ENCODE data around the gene HJV.
"Not testable (repeated sequence)": the region's sequence is repeated elsewhere in the genome, so short reads cannot be mapped to it uniquely, and the experiment has no call there.

HJV gene

DNA sequence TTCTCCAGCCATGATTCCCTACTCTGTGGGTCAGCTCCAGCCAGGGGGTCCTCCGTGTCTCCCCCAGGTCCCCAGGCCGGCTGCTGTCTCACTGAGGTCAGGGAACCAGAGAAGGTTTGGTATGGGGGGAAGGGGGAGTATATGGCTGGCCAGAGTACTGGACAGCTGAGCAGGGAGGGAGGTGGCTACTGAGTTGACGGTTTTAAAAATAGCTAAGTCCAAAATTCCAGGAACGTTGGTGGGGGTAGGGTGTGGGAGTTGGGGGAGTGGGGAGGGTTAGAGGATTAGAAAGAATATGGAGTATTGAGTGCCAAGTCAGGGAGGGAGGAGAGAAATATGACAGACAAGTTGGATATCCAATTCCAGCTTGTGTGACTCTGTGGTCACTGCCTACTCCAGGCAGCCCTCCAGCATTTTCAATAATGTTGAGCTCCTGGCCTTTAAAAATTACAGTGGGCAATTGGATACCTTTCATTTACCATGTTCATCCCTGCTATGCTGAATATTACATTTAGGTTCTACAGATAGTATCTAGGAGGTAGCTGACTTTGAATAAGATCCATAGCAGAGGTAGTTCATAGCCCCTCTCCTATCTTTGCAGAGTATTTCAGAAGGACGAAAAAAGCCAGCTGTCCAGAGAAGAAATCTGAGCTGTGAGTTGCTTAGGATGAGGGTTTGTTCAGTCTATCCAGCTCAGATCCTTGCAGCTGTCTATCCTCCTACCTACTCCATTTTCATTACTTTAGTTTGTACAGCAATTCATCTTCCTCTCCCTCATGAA is at the start of gene HJV:
TSS of gene HJV (minus strand) at position 114 of the 781 bp plus-strand sequence. CDS start 1,504 bp downstream, outside the sequence.
- DNase-seq (ENCODE audit: low spot score) = no peak
- in situ Hi-C loops (cut with MboI; ENCODE audit: low pct_unique_long_range_greater_than_20kb, low sequenced_read_pairs, unreplicated experiment) = loop anchor here (25.0 kb wide), 1 partner anchor 135 kb away; the partner anchor contains the start of gene ANKRD35
- TF ChIP-seq, protein P1, sequence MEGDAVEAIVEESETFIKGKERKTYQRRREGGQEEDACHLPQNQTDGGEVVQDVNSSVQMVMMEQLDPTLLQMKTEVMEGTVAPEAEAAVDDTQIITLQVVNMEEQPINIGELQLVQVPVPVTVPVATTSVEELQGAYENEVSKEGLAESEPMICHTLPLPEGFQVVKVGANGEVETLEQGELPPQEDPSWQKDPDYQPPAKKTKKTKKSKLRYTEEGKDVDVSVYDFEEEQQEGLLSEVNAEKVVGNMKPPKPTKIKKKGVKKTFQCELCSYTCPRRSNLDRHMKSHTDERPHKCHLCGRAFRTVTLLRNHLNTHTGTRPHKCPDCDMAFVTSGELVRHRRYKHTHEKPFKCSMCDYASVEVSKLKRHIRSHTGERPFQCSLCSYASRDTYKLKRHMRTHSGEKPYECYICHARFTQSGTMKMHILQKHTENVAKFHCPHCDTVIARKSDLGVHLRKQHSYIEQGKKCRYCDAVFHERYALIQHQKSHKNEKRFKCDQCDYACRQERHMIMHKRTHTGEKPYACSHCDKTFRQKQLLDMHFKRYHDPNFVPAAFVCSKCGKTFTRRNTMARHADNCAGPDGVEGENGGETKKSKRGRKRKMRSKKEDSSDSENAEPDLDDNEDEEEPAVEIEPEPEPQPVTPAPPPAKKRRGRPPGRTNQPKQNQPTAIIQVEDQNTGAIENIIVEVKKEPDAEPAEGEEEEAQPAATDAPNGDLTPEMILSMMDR (IDR thresholded peaks at IDR 0.05; ENCODE audit: extremely low read depth, insufficient read depth, missing control alignments) = no peak

GRCh38 chr1:146059148-146059547 is 37.6 kb upstream of the HJV start:
- in situ Hi-C loops (cut with MboI; ENCODE audit: low pct_unique_long_range_greater_than_20kb, low sequenced_read_pairs, unreplicated experiment); DNase-seq (ENCODE audit: low spot score): not testable (repeated sequence)

- in situ Hi-C loops (cut with MboI; ENCODE audit: low pct_unique_long_range_greater_than_20kb, low sequenced_read_pairs, unreplicated experiment) = not testable (repeated sequence)
- peak; percentile 74 for DNase-seq (ENCODE audit: low spot score)
Observed at GRCh38 chr1:146051852-146052676, 30.5 kb upstream of the HJV start.

DNA sequence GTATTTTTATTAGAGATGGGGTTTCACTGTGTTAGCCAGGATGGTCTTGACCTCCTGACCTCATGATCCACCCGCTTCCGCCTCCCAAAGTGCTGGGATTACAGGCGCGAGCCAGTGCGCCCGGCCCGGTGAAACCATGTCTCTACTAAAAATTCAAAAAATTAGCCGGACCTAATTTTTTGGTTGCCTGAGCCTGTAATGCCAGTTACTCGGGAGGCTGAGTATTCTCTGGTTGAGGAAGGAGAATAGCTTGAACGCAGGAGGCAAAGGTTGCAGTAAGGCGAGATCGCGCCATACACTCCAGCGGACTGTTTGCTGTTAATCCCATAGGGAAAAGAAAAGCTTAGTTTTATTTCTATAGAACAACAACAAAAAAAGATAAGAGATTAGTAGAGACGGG is 29.9 kb upstream of the HJV start:
- in situ Hi-C loops (cut with MboI; ENCODE audit: low pct_unique_long_range_greater_than_20kb, low sequenced_read_pairs, unreplicated experiment) = no loop called here
- TF ChIP-seq, protein P1 (IDR thresholded peaks at IDR 0.05; ENCODE audit: extremely low read depth, insufficient read depth, missing control alignments) = no peak
- DNase-seq (ENCODE audit: low spot score) = no peak

- in situ Hi-C loops (cut with MboI; ENCODE audit: low pct_unique_long_range_greater_than_20kb, low sequenced_read_pairs, unreplicated experiment); DNase-seq (ENCODE audit: low spot score): not testable (repeated sequence)
Observed at GRCh38 chr1:146050652-146050963, 29.1 kb upstream of the HJV start.

DNA sequence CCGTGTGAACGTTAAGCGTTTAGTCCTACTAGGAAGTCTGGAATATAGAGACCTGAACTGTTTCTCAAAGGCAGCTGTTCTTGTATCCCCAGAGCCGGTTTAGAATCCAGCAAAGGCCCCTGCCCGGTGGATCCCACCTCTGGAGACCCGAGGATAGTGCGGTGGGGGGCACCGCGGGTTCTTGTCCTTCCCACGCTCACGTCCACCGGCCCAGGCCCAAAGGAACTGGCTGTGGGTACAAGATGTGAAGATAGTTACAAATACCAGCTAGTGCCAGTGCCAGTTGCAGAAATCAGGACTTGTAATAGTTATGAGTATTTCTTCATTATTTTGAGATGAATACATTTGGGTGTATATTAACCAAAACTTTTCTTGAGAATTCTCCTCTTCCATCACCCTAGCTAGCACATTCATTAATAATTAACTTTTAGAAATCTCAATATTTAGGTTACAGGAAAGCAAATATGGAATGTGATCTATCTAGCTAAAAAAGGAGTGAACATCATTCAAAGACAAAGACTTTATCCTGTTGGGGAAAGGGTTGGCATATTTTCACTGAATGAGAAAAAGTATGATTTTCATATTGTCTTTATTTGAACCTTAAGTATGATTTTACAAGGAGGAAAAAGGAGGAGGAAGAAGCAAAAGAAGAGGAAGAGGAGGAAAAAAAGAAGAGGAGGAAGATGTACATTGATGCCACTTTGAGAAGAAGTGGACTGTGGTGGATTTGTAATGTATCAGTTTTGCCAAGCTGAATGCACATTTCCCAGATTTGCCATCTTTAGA is 28.5 kb upstream of the HJV start:
- DNase-seq (ENCODE audit: low spot score); in situ Hi-C loops (cut with MboI; ENCODE audit: low pct_unique_long_range_greater_than_20kb, low sequenced_read_pairs, unreplicated experiment): not testable (repeated sequence)

GRCh38 chr1:146049436-146049835 is 27.9 kb upstream of the HJV start:
- DNase-seq (ENCODE audit: low spot score) = no peak
- TF ChIP-seq, protein P1 (IDR thresholded peaks at IDR 0.05; ENCODE audit: extremely low read depth, insufficient read depth, missing control alignments) = no peak
- in situ Hi-C loops (cut with MboI; ENCODE audit: low pct_unique_long_range_greater_than_20kb, low sequenced_read_pairs, unreplicated experiment) = no loop called here

DNA sequence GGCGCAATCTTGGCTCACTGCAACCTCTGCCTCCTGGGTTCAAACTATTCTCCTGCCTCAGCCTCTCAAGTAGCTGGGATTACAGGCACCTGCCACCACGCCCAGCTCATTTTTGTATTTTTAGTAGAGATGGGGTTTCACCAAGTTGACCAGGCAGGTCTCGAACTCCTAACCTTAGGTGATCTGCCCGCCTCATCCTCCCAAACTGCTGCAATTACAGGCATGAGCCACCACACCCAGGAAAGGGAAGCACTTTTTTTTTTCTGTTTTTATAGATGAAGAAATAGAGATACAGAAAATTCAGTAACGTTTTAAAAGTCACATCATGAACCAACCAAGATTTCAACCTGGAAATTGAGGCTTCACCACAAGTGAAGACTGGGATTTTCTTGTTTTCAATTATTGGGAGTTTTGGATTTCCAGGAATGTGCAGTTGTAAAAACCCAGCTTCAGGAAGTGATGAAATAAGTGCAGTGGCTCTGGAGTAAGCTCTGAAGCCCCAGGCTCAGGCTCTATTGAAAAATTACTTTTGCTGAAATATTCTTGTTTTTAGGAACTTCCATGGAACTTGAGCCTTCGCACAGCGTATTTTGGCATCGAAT is 27.1 kb upstream of the HJV start:
- in situ Hi-C loops (cut with MboI; ENCODE audit: low pct_unique_long_range_greater_than_20kb, low sequenced_read_pairs, unreplicated experiment); DNase-seq (ENCODE audit: low spot score): not testable (repeated sequence)

GRCh38 chr1:146046664-146047063 is 25.1 kb upstream of the HJV start:
- in situ Hi-C loops (cut with MboI; ENCODE audit: low pct_unique_long_range_greater_than_20kb, low sequenced_read_pairs, unreplicated experiment) = no loop called here
- TF ChIP-seq, protein P1 (IDR thresholded peaks at IDR 0.05; ENCODE audit: extremely low read depth, insufficient read depth, missing control alignments) = no peak
- DNase-seq (ENCODE audit: low spot score) = no peak
